ENCODE results near the gene ZFHX3. TPM values are rescaled to one million over a fixed set of nuclear protein-coding genes. Genes with fewer than 3 reads are reported as not detected.
A peak's percentile ranks its signal among the peaks of the same experiment; 100 is the strongest.

Gene ZFHX3
- total RNA-seq, 1 donor from 2014 or later, result 8.1 TPM

DNA sequence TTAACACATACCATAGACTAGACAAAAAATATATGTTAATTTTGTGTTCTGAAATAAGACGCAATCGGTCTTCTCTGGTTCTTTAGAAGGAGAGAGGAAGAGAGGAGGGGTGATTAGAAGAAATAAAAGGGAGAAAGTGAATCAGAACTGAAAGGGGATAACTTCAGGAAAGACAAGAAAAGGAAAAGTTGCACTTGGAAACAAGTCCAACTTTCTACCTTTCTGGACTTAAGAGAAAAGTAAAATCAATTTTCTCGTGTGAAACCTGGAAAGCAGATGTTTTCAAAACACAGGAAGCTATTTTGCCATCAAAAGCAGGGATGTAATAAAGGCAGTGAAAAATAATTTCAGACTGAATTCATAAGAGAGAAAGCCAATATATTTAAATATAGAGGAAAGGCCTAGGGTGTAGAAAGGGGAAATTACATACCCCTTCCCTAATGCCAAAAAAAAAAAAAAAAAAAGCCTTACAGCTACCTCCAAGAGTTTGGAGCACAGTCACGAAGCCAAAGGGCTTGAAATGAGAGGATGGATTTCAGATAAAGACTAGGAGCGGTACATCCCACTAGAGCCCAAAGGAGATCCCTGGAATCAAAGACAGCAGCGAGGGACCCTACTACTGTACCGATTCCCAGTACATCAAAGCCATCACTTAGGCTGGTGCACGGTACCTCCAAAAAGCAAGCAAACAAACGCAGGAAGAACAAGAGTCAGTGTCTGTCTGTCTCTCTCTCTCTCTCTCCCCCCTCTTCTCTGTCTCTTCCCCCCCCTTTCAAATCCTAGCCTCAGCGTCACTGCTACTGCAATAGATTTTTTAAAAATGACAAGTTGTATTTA, 12.1 kb upstream of the ZFHX3 start:
- intact Hi-C loops (cut with micrococcal nuclease), result loop anchor here (2.0 to 10.0 kb wide), 2 partner anchors 75 to 225 kb away; no protein-coding TSS in a partner anchor
- DNase-seq (no peak), ATAC-seq (no peak)

DNA sequence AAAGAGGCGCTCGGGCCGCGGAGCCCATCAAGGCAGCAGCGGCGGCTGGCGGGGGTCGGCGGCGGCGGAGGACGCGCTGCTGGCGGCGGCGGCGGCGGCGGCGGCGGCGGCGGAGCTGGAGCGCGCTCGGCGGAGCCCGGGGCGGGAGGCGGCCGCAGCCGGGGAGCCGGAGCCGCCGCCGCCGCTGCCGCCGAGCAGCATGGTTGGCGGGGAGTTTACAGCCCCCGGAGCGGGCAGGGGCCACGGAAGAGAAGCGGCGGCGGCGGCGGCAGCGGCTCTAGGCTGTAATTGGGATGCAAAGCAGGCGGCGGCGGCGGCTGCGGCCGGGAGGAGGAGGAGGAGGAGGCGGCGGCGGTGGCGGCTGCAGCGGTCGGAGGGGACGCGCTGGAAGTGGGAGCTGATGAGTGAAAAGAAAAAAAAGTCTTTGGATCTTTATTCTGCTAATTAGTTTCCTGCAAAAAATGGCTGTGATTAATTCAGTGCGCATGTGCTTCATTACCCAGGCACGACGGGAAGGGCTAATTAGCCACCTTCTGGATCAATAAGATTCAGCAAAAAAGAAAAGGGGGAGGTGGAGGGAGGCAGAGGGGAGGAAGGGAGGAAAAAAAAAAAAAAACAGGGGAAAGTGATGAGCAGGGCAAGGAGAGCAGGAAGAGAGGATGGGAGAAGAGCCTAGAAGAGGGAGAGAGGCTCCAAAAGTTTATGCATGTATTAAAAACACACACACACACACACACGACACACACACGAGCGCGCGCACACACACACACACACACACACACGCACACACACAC, 10.9 kb upstream of the ZFHX3 start:
- ATAC-seq (peak; percentile 21), DNase-seq (peak; percentile 70)
- intact Hi-C loops (cut with micrococcal nuclease), result loop anchor here (2.0 to 10.0 kb wide), 2 partner anchors 74 to 224 kb away; no protein-coding TSS in a partner anchor

DNA sequence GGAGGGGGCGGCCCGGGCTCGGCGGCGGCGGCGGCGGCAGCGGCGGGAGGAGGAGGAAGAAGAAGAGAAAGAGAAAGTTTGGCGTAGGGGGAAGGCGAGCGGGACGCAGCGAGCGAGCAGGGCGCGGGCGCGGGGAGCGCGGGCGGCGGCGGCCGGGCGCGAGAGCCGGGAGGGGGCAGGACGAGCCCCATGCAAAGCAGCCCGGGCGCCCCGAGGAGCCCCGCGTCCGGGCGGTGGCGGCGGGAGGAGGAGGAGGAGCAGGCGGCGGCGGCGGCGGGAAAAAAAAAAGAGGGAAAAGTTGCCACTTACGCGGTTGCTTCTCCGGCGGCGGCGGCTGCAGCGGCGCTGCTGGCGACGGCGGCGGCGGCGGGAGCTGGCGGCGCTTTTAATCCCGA, 10.3 kb upstream of the ZFHX3 start:
- intact Hi-C loops (cut with micrococcal nuclease), result loop anchor here (2.0 to 10.0 kb wide), 2 partner anchors 73 to 223 kb away; no protein-coding TSS in a partner anchor
- DNase-seq, result peak; percentile 75
- ATAC-seq, result peak; percentile 34

DNA sequence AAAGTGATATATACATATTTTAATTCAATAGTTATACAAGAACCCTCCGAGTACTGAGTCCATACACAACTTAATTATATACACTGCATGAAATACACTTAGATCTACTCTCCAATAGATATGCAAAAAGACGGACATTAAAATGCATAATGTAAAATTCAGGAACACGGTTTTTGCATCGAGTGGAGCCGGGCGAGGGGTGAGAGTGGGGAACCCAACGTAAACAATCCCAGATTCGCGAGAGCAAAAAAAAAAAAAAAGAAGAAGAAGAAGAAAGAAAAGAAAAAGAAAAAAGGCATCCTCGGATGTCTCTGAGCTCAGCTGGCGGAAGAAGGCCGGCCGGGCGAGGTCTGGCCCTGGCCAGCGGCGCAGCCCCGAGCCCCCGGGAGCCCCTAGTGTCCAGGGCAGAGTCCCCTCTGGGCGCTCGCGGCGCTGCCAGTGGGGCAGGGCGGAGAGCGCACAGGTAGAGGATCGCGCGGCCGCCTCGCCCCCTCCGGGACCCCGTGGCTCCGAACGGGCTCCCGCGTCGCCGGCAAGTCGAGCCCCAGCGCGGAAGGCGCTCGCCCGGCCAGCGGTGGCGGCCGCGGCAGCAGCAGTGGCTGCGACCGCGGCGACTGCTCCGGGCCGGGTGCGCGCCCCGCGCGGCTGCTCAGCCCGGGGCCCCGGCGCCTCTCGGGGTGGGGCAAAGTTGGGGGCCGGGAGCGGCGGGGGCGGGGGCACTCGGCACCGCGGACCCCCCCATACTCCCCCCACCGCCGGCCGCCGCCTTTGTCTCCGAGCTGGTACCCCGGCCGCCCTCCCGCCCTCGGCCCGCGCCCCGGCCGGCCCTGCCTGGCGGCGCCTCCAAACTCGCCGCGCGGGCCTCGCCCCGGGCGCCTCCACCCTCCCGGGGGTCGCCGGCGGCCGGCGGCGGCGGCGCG, 9.6 kb upstream of the ZFHX3 start:
- peak; percentile 58 for ATAC-seq
- DNase-seq, result peak; percentile 71
- intact Hi-C loops (cut with micrococcal nuclease), result loop anchor here (2.0 to 10.0 kb wide), 2 partner anchors 73 to 223 kb away; no protein-coding TSS in a partner anchor

DNA sequence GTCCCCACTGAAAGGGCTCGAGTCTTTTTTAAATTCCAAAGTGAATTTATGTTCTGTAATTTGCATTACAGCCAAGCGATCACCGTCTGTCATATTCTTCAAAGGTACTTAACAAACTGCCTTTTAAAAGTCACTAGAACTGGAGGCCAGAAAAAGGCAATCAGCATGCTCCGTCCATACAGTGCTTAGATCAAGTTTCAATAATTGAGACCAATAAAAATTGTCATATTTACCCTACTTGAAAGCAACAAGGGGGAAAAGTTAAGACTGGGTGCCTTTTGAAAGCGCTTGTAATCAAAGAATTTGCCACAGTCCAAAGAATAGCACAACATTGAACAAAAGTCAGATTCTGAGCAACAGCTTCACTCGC, 9.0 kb upstream of the ZFHX3 start:
- DNase-seq (no peak), ATAC-seq (no peak)
- intact Hi-C loops (cut with micrococcal nuclease), result loop anchor here (10.0 kb wide), 1 partner anchor 222 kb away; no protein-coding TSS in a partner anchor

DNA sequence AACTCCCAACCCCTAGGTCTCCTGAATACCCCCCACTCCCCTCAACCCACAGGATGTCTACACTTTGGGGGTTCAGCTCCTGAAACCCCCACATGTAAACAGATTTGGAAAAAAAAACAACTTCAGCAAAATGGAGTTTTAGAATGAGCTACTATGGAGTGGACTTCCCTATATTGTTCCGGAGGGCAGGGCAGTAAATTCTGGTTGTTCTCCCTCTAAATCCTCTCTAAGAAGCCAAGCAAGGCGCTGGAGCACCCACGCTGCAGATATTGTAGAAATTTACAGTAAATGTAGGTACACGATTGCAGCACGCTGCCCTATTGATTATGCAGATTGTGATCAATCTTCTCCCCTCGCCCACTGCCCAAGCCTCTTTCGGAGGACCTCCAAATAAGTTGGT, 8.5 kb upstream of the ZFHX3 start:
- no peak for ATAC-seq
- no peak for DNase-seq
- intact Hi-C loops (cut with micrococcal nuclease), result loop anchor here (10.0 kb wide), 1 partner anchor 222 kb away; no protein-coding TSS in a partner anchor

DNA sequence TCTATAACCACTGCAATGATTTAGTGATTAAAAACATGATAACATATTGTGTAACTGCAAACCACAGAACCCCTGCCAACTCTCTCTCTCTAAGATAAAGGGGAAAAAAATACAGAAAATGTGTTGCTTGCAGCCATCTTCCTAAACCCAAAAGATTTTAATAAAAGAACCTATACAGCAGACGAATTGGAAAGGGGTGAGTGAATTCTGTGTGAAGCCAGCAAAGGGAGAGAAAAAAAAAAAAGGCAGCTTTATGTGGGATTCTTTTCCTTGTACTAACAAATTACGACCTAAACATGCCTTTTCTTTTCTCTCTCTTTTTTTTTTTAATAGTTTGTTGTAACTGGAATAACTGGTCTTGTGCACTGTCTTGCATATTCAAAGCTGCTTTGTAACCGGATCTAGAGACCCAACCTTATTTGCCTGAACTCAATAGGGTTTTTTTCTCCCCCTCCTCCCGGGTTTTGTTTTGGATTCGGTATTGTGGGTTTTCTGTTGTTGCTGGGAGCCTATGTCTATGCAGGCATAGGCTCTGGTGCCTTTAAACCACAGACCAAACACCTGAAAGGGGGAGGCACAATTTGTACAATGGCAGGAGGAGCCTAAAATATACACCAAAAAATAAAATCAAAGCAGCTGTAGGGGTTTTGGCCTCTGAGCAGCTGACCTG, 7.0 kb upstream of the ZFHX3 start:
- intact Hi-C loops (cut with micrococcal nuclease), result loop anchor here (10.0 kb wide), 1 partner anchor 220 kb away; no protein-coding TSS in a partner anchor
- no peak for ATAC-seq
- no peak for DNase-seq

DNA sequence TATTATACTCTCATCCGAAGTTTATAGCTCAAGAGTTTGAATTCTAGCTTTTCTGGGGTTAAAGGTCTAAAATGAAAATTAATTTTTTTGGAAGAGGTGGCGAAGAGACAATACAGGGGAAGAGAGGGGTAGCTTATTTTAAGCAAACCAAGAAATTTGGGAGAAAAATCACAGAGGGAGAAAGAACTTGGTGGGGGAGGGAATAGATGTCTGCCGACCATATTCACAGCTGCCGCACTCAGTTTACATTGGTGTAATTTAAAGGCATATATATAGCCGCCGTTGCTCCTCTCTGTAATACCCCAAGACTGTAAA, 6.5 kb upstream of the ZFHX3 start:
- no peak for ATAC-seq
- DNase-seq, result no peak
- intact Hi-C loops (cut with micrococcal nuclease), result loop anchor here (10.0 kb wide), 1 partner anchor 220 kb away; no protein-coding TSS in a partner anchor

DNA sequence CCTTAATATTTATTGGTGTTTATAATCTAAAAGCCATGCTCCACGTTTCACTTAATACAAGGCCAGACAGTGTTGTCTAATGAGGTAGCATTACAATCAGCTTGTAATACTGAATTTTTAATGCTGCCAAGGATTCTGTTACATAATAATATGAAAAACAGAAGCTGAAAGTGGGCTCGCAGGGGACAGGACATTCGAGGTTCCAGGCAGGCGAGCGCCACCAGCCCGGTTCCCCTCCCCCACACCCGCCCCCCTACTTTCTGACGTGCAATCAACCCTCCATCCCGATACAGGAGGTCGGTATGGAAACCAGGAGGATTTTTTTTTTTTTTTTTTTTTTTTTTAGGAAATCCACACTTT, 6.2 kb upstream of the ZFHX3 start:
- no peak for ATAC-seq
- intact Hi-C loops (cut with micrococcal nuclease), result loop anchor here (10.0 kb wide), 1 partner anchor 219 kb away; no protein-coding TSS in a partner anchor
- no peak for DNase-seq

DNA sequence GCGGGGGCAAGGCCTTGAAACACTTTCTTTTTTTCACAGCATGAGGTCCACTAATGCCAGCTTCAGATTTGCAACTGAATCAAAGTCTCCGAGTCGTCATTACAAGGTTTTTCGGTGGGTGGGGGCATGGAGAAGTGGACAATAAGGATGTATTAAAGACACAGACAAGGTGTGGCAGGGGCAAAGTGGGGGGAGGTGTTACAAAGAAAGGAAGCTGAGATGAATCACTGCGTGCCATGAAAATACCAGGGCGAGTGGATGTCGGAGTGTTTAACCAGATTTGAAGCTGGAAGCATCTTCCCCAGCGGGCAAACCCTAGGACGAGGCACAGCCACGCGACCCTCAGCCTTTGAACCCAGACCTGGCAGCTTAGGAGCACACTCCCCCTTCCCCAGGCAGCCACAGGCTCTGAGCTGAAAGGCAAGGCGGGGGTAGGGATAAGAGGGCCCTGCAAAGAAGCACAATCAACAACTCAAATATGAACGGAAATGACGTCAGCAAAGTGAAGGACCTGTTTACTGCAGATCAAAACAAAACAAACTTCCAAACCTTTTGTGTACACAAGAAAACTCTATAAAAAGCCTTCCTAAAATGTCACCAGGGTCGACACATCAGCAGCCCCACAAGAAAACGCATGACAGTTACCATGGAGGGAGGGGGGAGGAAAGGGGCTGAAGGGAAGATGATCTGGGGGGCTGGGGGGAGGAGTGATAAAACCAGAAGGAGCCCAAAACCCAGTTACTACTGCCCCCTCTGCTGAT, 5.6 kb upstream of the ZFHX3 start:
- intact Hi-C loops (cut with micrococcal nuclease), result loop anchor here (10.0 kb wide), 1 partner anchor 219 kb away; no protein-coding TSS in a partner anchor
- DNase-seq (no peak), ATAC-seq (no peak)

DNA sequence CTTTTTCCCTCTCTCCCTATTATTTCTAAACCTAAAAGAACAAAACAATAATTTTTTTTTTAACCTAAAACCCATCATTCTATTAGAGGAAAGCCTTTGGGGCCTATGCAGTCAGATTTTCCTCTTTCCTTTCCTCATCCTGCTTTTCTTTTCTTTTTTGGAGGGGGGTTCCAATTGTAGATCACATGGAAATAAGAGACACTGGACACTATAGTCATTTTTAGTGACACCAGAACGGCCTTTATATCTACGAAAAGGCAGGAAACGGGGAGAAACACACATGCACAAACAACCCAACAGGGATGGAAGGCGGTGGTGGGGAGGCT, 5.1 kb upstream of the ZFHX3 start:
- no peak for ATAC-seq
- DNase-seq, result no peak
- intact Hi-C loops (cut with micrococcal nuclease), result loop anchor here (10.0 kb wide), 1 partner anchor 218 kb away; no protein-coding TSS in a partner anchor

DNA sequence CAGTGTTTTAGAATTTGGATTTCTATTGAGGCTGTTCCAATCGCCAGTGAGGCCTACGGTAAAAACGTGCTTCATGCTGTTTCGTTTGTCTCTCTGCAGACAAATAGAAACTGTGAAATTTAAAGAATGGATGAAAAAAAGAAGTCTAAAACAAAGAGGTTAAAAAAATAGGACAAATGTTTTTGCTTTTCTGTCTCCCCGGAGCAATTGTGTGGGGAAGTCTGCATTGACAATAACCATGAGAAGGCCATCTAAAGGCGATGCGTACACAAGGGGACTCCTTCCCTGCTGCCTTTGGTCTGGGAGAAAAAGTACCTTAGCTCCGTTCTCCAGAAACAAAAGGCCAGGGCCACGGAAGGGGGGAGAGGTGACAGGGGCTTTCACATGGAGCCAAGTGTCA, 4.6 kb upstream of the ZFHX3 start:
- intact Hi-C loops (cut with micrococcal nuclease), result loop anchor here (10.0 kb wide), 1 partner anchor 218 kb away; no protein-coding TSS in a partner anchor
- ATAC-seq (no peak), DNase-seq (no peak)

DNA sequence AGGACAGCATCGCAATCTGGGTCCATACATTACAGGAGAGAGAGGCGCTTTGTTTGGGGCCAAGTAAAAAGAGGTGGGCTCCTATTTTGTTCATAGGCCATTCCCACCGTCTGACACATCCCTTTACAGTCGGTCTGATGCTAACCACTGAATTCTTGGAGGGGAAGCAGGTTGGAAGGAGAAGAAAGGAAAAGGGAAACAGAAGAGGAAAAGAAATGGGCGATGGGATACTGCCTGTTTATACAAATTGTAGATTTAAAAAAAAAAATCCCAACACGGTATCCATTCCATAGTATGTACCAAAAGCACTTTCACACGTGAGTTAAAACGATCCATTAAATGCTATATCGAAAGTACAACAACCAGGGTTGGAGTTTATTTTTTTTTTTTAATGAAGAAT, 4.0 kb upstream of the ZFHX3 start:
- intact Hi-C loops (cut with micrococcal nuclease), result loop anchor here (10.0 kb wide), 1 partner anchor 217 kb away; no protein-coding TSS in a partner anchor
- ATAC-seq (no peak), DNase-seq (no peak)

DNA sequence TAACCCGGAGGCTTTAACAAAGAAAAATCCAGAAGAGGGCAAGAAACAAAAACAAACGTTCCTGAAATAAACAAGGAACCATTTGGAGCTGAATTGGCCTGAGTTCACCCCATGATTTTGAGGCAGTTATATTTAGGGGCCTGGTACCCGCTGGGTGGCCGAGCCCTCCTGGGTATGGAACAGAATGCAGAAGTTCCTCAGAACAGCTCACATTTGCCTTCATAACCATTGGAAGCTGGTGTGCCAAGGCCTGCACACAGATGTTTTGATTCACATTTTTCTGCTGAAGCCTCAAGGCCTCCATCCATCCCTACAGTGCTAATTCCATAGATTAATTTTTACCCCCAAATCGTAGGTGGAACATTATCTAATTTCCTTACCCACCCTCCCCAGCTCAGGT, 3.3 kb upstream of the ZFHX3 start:
- intact Hi-C loops (cut with micrococcal nuclease), result loop anchor here (10.0 kb wide), 1 partner anchor 216 kb away; no protein-coding TSS in a partner anchor
- DNase-seq (no peak), ATAC-seq (no peak)

DNA sequence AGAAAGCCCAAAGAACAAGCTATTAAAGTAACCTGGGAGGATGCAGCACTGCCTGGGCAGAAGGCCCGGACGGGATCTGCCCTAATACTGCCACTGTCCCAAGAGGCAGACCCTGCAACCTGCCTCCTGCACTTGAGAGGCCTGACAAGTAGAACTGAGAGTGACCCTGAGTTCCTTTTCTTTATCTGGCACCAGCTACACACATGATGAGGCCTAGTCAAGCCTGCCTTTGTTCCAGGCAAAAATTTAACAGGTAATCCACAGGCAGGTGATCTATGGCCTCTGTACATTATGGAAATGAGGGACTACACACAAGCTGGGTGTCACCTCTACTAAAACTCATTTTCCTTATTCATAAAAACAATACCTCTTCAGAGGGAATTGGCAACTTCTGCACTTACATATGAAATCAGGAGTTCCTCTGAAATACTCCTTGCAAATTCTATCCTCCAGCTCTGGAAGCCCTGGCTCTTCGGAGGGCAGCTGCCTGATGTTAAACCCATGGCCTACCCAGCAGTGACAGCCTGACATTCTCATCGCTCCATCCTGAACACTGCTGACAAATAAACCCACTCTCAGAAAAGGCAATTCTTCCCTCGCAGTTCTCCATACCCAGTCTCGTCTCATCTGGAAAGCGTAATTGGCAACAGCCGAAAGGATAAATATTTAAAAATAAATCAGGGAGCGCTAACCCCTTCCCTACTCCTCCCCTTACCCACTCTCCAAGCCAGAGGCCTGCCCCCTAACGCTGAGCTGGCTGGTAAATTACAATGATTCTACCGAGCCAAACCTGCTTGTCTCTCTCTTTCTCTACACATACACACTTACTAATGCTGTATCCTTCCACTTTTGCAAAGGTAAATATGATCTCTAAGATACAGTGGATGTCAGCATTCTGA, 2.5 kb upstream of the ZFHX3 start:
- no peak for ATAC-seq
- intact Hi-C loops (cut with micrococcal nuclease), result loop anchor here (10.0 kb wide), 1 partner anchor 216 kb away; no protein-coding TSS in a partner anchor
- DNase-seq, result no peak

DNA sequence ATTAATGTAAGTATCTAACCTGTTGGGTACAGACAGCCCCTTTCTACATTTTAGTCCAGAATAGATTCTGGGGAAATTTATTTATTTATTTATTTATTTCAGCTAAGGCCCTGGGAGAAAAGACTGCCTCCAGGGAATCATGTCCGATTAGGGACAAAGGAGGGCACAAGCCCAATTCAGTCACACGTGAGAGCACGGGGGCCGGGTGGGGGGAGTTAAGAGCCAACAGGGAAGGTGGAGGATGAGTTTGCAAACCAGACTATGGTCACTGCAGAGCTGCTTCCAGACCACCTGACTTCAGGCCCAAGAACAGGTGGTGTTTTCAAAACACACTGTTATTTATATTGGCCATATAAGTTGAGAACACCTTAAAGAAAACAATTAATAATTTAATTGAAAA, 1.6 kb upstream of the ZFHX3 start:
- ATAC-seq (no peak), DNase-seq (no peak)
- intact Hi-C loops (cut with micrococcal nuclease), result loop anchor here (10.0 kb wide), 1 partner anchor 135 kb away; no protein-coding TSS in a partner anchor
